CD4-positive, alpha-beta T cell treated with Interleukin-21 for 1 hour (primary cell): ENCODE measurements around the gene BAIAP3.

Experiments
- DNase-seq: peaks from one replicate; pipeline ENCODE4 v3.0.0-alpha.2; 2020

The BAIAP3 gene

DNA sequence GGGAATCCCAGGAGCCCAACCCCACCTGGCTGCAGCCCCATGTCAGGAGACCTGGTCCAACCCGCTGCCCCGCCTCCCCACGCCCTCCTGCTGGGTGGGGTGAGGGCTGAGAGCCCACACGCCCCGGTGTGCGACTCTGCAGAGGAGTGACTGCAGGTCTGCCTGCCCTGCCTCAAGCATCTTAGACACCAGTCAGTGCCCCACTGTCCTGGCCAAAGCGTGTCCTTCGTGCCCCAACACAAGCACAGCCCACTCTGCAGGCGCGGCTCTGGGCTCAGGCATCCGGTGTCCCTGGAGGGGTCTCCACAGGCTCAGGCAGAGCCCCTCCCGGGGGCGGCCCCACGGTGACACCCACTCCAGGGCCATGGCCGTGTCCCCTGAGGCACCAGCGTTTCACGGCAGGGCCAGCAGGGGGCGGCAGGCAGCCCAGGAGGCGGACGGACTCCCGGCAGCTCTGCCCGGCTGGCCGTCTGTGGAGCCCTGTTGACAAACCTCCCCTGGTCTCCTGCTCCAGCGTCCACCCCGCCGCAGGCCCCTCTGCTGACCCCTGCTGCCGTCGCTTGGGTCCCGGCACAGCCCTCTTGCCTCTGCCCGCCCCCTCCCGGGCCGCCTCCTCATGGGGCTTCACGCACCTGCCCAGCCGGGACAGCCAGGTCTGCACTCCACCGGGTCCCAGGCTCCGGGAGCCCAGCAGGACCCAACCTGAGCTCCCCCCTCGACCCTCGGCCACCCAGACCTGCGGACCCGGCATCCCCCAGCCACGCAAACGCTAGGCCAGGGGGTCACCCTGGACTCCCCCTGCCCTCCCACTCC is 32.6 kb upstream of the BAIAP3 start:
- peak; percentile 78 for DNase-seq

DNA sequence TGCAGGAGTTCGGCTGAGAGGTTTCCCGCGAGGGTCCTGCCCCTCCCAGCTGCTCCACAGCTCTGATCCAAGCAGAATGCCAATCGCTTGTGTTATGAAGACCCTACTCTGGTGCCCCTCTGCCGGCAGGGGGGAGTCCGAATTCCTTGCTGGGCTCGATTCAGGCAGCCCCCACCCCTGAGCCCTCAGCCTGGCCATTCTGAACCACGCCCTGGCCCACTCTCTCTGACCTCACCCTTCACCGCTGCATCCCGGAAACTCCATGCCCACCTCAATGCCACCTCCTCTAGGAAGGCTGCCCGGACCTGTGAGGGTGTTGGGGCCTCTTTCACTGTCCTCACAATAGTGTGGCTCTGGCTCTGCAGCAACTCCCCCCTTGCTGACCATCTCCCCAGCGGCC is 31.9 kb upstream of the BAIAP3 start:
- DNase-seq = no peak

DNA sequence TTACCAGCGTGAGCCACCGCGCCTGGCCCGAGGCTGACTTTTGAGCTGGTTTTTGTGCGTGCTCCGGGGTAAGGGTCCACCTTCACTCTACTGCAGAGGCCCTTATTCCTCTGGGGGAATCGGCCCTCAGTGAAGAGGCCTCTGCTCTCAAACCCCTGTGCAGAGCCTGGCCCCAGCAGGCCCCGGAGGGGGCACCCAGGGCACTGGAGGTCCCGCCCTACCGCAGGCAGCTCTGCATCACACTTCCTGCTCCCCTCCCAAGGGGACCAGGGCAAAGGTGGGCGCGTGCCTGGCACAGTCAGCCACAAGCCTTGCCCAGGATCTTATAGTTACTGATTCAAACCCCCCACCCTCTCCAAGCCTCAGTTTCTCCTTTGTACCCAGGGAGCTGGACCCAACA is 27.6 kb upstream of the BAIAP3 start:
- DNase-seq = no peak

DNA sequence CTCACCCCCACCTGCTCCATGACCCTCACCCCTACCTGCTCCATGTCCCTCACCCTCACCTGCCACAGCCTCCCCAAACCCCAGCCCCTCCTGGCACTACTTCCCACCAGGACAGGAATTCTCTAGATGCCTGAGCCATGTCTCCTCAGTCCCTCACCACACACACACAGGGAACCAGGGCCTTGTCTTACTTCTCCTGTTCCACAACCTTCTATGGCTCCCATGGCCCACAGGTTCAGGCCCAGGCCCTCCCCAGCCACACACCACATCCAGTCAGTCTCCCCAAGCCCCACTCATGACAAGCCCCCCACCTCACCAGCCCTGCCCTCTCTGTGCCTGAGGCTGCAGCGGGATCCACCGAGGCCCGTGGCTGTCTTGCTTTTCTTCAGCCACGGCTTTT is 27.1 kb upstream of the BAIAP3 start:
- no peak for DNase-seq

DNA sequence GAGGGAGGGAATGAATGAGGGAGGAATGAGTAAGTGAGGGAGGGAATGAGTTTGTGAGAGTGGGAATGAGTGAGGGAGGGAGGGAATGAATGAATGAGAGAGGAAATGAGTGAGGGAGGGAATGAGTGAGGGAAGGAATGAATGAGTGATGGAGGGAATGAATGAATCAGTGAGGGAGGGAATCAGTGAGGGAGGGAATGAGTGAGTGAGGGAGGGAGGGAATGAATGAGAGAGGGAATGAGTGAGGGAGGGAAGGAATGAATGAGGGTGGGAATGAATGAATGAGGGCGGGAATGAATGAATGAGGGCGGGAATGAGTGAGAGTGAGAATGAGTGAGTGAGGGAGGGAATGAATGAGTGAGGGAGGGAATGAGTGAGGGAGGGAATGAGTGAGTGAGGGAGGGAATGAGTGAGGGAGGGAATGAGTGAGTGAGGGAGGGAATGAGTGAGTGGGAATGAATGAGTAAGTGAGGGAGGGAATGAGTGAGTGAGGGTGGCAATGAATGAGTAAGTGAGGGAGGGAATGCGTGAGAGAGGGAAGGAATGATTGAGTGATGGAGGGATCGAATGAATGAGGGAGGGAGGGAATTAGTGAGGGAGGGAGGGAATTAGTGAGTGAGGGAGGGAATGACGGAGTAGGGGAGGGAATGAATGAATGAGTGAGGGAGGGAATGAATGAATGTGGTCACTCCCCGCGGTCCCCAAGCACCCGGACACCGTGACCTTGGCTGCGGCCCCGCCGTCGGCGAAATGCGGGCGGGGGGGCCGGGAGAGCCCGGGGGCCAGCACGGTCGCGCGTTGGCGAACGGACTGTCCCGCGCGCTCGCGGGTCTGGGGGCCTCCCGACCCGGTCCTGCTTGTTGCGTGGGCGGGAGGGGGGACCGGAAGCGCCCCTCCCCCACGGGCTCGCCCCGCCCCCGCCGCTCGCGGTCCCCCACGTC is 25.1 kb upstream of the BAIAP3 start:
- no peak for DNase-seq

DNA sequence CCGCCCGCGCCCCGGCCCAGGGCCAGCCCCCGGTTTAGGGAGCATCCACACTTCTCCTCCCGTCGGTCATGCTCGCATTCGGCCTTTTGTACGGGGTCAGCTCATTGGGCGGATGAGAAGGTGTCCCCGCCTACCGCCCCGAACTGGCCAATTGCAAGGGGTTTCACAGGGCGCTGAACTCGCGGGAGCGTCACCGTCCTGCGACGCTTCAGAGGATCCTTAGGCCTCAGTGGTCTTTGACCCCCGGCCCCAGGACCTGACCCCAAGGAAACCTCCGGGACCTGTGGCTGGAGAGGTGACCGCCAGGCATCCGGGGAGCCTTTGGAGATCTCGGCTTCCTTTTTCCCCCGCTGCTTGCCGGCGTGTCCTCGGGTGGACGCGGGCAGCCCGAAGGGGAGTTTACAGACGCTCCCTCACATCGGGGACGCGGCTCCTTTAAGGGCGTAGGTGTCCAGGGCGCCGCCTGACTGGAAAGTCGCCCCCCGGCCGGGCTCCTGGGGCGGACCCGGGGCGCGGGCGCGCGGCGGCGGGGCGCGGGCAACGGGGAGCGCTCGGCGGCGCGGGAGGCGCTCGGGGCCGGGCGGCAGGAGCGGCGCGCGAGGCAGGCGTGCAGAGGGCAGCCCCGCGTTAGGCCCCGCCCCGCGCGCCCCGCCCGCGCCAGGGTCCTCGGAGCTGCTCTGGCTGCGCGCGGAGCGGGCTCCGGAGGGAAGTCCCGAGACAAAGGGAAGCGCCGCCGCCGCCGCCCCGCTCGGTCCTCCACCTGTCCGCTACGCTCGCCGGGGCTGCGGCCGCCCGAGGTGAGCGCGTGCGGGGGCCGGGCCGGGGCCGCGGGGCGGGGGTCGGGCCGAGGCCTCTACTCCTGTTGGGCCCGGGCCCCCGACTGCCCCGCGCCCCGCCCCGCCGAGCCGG is 24.2 kb upstream of the BAIAP3 start, which contains the start of gene UBE2I:
TSS of gene UBE2I (plus strand) at position 660 of the 909 bp plus-strand sequence. CDS start 4,395 bp downstream, outside the sequence.
- DNase-seq = peak; percentile 99

DNA sequence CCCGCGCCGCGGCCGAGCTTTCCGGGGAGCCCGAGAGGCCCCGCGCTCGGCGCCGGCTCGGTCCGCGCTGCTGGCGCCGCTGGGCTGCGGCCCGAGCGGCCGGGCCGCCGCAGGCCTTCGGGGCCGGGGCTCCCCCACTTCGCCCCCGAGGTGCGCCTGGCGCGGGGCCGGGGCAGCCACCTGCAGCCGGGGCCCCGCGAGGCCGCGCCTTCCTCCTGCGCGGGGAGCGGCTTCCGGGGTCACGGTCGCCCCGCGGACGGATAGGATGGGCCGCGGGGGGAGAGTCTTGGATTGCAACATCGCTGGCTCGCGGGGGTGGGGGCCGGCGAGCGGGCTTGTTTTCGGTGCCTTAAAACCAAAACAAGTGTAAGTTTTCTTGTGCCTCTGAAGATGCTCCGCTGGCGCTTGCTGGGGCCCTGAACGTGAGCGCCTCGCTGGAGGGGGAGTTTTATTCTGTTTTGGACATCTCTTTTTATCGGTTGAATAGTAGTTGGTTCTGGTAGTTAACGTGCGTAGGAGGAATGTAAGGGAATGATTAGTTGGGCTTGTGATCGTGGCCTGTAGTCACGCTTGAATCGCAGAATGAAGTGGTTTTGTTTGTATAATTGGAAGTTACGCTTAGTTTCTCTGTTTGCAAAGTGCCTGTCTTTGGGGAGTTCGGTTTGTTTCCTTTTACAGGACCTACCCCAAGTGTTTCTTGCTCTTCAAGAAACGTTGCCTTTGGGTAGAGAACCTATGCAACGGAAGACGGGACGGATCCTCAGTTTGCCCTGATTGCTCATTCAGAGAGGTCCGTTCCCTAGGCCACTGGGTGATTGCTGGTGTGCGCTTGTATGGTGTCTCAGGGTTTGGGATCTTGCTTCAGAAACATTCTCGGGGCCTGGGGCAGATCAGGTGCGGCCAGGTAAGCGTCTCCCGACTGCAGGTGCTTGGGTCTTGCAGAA is 23.3 kb upstream of the BAIAP3 start:
- peak; percentile 68 for DNase-seq

DNA sequence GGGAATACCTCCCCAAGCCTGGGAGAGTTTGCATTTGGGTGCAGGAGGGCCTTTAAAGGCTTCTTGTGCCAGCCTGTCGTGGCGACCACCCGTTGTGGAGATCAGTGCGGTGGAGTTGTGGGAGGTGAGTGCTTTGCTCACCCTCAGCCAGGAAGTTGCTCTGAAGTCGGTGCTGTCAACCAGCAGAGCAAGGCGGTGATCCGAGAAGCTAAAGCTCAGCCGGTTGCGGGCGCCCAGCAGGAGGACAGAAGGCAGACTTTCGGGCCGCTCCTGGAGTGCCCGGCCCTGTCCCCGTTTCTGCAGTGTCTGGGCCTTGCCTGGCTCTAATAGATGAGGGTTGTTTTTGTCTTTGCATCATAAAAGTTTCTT is 22.6 kb upstream of the BAIAP3 start:
- DNase-seq = peak; percentile 33

DNA sequence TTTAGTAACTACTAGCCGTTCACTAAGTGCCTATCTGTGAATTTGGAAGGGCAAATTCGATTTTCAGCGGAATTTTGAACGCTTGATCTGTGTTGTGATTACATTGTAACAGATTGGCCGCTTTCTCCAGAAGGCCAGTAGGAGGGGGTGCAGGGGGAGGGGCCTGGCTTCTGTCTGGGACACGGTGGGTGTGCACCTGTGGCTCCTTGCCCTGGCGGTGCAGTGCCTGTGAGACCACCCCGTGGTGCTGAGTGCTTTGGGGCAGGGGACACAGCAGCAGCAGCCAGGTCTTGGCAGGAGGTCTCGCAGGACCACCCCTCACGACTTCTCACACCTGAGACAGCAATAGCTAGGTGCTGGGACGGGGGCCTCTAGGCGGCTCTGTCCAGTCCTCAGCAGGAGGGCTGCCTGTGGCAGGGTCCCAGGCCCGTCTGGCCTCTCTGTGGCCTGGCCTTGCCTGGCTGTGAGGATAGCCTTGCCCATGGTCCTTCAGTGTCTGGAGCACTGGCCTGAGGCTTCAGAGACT is 22.2 kb upstream of the BAIAP3 start:
- no peak for DNase-seq

DNA sequence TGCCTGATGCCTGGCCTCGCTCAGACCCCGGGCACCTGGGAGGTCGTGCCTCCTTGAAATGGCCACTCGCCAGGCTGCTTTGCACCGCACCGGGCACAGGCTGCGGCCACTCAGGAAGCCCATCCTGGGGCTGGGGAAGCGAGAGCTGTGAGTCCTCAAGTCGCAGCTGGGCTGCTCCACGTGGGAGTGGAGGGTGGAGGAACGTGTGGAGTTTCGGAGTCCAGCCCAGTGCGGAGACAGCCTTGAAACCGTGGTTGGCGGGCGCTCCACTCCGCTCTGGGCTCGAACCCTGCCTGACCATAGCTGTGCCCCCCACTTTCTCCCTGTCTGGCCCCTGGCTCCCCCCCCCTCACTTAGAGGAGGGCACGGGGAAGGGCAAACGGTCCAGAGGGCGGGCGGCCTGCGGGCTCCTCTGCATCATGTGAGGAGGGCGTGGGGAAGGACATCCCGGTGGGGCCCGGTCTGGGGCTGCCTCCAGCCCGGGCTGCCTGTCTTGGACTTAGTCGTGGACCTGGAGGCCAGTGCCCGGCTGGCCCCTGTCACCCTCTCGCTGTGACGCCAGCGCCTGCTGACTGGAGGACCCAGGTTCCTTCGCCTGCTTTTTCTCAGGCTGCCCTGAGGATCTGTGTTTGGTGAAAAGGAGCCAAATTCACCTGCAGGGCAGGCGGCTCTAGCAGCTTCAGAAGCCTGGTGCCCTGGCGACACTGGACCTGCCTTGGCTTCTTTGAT is 21.5 kb upstream of the BAIAP3 start:
- no peak for DNase-seq

DNA sequence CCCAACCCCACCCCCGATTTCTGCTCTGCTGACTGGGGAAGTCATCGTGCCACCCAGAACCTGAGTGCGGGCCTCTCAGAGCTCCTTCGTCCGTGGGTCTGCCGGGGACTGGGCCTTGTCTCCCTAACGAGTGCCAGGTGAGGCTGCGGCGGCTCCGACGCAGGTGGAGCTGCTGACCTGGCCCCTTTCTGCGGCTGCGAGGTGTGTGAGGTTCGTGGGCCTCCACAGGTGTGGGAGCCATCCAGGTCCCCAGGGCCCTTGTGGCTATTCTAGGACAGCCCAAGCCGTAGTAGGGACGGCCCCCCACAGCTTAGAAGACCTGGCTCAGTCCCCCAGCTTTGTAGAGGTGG is 21.0 kb upstream of the BAIAP3 start:
- DNase-seq = no peak

DNA sequence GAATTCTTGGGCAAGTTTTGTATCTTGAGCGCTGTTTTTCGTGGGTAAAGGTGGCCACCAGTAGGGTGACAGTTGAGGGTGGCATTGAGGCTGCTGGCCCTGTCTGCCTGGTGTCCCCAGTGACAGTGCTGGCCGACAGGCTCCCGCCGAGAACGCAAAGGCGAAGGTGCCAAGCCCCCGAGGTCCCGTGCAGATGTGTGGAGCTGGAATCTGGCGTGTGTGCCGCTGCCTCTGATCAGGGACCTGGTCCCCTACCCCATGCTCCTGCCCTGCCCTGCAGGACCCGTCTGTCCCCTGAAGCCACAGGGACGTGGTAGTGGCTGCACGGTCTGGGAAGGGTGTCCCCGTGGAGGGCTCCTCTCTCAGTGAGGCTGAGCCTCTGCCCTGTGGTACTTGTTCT is 20.5 kb upstream of the BAIAP3 start:
- DNase-seq = no peak

DNA sequence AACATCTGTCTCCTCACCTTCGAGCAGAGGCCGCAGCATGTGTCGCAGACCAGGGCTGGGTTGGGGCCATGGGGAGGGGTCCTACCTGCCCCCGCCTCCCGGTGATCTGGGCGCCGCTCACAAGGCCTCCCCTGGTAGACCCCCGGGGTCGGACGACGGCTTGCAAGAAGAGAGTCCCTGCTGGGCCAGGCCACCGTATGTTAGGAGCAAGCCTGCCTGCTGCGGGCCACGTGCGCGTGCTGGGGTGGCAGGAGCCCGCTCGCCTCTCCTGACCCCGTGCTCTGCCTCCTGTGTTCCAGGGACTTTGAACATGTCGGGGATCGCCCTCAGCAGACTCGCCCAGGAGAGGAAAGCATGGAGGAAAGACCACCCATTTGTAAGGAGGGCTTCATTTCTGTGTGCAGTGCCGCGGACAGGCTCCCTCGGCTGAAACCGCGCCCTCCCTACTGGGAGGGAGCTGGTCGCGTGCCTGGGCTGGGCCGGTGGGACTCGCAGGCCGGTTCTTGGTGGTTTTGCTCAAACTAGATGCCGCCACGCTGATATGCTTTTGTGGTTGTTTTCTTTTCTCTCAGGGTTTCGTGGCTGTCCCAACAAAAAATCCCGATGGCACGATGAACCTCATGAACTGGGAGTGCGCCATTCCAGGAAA is 19.6 kb upstream of the BAIAP3 start:
- no peak for DNase-seq

DNA sequence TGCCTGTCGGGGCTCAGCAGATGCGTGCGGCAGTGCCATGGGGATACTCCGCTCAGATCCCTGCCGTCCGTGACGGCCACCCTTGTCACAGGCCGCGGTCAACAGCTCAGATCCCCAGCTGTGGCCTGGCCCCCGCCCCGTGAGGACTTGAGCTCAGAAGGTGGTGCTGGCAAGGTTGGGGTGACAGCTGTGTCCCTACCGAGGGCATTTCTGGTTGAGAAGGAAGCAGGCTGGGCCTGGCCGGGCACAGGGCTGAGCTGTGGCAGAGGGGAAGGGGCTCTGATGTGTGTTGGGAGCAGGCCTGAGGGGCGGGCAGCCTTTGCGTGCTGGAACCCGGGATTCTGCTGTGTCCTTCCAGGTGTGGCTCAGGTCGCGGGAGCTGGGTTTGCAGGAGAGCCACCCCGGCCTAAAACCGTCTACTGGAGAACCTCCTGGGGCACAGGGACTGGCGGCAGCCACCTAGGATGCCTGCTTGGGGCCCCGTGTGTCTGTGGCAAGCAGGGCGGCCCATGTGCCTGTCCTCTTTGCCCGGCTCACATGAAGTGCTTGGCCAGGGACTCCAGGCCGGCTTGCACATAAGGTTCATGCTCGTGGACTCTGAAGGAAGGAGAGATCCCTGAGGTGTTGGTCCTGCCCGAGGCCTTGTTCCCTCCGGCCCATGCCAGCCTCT is 18.9 kb upstream of the BAIAP3 start:
- DNase-seq = no peak

DNA sequence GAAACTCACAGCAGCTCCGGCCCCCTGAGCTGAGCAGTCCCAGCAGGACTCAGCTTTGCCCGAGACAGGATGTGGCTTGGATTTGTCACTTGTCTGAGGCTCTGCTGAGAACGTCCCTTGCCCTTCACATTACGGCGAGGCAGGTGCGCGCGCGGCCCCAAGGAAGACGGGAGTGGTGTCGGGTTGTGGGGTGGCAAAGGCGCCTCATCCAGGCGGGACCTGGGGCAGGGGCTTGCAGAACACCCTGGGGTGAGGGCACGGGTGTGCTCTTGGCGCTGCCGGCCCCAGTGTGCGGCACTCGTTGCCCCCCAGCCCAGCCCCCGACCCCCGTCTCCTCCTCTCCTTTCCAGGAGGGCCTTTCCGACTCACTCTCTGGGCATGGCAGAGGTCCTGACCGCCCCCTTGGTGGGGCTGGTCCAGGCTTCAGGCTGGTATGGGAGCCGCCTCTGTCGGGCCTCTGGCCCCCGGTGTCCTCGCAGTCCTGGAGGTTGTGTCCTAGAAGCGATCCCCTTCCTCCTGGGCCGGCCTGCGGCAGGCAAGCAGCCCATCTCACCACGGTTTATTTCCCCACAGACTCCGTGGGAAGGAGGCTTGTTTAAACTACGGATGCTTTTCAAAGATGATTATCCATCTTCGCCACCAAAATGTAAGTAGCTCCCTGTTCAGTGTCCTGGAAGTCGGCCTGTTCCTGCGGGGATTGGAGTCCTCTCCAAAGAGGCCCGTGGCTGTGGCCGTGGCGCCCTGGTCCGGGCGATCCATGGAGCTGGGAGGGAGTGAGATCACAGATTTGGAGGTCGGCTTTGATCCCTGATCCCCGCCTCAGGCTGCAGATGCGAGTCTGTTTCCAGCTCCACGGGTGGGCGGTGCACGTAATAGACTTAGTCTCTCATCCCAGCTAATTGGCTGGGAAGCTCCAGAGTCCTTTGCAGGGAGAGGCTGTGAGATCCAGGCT is 18.1 kb upstream of the BAIAP3 start:
- no peak for DNase-seq

DNA sequence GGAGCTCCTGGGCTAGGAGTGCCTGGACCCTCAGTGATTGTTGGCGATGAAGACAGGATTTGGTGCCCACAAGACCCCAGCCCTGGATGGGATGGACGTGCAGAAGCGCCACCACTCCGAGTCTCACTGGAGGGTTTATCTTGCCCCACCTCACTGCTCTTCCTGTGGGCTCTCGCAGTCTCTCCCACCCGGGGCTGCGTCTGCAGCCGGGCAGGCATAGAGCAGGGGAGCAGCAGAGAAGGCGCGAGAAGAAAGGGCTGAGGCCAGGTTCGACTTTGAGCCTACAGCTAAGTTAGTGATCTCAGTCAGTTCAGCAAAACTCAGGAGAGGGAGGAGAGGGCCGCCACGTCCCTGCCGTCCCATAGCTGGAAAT is 17.4 kb upstream of the BAIAP3 start:
- DNase-seq = no peak

DNA sequence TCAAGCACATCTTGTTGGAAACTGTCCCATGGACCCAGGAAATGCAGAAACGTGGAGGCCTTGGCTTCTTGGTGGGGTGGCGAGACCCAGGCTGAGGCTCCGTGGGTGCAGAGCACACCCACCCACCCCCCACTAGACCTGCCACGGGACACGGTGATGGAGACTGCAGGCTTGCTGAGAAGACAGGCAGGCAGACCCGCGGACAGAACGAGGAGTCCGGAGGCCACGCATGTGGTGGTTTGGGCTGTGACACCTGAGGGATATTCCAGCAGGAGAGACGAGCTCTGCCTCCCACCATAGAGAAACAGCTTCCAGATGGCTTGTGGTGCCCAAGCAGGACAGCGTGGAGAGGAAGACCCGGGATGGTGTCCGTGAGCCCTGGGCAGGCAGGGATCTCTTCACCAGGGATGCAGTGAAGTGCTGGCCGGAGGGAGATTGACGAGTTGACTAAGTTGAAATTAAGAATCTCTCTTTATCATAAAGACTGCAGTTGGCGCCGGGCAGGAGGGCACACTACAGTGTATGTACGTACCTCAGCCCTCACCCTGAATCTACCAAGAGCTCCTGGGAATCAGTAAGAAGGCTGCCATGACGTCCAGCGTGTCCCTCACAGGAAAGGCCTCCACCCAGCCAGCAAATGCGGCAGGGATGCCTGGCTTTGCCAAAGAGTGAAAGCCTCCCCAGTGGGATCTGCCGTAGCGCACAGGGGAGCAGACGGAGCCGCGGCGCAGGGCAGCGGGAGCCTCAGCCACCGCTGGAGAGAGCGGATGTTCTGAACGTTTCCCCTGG is 15.8 kb upstream of the BAIAP3 start:
- DNase-seq = no peak

DNA sequence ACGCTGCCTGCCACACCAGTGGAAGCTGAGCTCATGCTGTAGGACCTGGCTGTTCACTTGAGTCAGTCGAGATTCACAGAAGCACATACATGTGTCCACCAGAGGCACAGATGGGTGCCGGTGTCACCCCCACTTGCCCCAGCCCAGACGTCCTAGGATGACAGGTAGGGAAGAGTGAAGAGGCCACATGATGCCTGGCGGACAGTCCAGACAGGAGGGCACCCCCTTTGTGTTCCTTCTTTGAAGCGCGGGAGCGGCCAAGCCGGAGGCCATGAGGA is 15.2 kb upstream of the BAIAP3 start:
- DNase-seq = no peak
